ENCODE measurements around the gene RTN3. TPM values are rescaled to one million over a fixed set of nuclear protein-coding genes. Genes with fewer than 3 reads are reported as not detected.
"Not testable (repeated sequence)": the region's sequence is repeated elsewhere in the genome, so short reads cannot be mapped to it uniquely, and the experiment has no call there.

The RTN3 gene
- total RNA-seq, 1 experiment from 2014 or later = 107 TPM

DNA sequence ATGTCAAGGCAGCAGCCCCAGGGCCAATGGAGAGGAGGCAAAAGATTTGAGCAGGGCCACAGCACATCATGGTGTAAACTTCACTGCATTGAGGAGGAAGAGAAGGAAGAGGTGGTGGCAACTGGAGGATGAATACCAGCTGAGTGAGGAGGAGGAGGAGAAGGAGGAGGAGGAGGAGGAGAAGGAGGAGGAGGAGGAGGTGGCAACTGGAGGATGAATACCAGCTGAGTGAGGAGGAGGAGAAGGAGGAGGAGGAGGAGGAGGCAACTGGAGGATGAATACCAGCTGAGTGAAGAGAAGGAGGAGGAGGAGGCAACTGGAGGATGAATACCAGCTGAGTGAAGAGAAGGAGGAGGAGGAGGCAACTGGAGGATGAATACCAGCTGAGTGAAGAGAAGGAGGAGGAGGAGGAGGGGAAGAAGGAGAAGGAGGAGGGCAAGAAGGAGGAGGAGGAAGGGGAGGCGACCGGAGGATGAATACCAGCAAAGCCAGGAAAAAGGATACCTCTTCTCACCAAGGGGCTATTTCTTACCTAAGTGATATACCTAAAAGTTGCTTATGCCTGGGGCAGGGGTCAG, 90.5 kb downstream of the RTN3 start:
- not testable (repeated sequence) for H3K27me3 ChIP-seq, DNase-seq, H3K36me3 ChIP-seq

DNA sequence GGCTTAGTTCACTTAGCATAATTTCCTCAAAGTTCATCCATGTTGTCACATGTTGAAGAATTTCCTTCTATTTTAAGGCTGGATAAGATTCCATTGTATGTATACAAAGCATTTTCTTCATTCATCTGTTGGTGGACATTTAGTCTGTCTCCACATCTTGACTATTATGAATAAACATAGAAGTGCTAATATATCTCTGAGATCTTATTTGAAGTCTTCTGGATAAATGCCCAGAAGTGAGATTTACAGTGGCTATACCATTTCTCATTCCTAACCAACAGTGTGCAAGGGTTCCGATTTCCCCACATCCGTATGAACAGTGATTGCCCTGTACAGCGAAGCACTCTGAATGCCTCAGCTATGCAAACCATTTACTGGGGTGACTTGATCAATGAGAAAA, 93.9 kb downstream of the RTN3 start:
- no peak for DNase-seq
- H3K36me3 ChIP-seq = no peaks in the 10 kb centered on the region
- H3K27me3 ChIP-seq = no peaks in the 10 kb centered on the region
- H3K4me3 ChIP-seq = no peak overlapping the region
- H3K9me3 ChIP-seq = no peaks in the 10 kb centered on the region

More for the DNA sequence above, 90.5 kb downstream of the RTN3 start:
- not testable (repeated sequence) for H3K9me3 ChIP-seq, H3K4me3 ChIP-seq

DNA sequence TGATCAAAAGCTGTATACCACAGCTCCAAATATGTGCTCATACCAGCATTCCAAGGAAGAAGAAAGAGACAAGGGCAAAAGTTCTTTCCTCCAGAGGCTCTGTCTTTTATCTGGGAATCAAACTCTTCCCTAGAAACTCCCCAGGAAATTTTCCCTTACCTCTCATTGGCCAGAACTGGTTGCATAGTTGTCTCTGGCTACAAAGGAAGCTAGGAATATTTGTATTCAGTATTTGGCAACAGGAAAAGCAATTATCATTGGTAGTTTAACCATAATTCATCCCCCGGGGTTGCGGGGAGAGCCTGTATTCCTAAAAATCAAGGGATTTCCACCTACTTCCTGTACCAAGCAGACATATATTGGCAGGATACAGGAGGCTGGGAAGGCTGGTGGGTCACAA, 97.7 kb downstream of the RTN3 start:
- no peak for DNase-seq
- Histone ChIP-seq H3K27me3 (no peaks in the 10 kb centered on the region), H3K4me3 (no peak overlapping the region), H3K9me3 (no peaks in the 10 kb centered on the region), H3K36me3 (no peaks in the 10 kb centered on the region)

DNA sequence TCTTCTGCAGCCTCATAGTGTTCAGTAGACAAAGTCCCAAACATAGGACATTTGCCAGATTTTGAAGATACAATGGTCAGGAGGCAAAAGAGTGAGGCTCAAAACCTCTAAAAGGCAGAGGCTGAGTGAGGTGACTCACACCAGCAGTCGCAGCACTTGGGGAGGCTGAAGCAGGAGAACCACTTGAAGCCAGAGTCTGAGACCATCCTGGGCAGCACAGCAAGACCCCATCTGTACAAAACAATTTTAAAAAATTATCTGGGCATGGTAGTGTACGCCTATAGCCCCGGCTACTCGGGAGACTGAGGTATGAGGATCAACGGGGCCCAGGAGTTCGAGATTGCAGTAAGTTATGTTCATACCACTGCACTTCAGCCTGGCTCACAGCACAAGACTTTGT, 101.4 kb downstream of the RTN3 start:
- DNase-seq = no peak
- Histone ChIP-seq H3K4me3 (no peak overlapping the region), H3K9me3 (no peaks in the 10 kb centered on the region), H3K27me3 (no peaks in the 10 kb centered on the region), H3K36me3 (no peaks in the 10 kb centered on the region)

DNA sequence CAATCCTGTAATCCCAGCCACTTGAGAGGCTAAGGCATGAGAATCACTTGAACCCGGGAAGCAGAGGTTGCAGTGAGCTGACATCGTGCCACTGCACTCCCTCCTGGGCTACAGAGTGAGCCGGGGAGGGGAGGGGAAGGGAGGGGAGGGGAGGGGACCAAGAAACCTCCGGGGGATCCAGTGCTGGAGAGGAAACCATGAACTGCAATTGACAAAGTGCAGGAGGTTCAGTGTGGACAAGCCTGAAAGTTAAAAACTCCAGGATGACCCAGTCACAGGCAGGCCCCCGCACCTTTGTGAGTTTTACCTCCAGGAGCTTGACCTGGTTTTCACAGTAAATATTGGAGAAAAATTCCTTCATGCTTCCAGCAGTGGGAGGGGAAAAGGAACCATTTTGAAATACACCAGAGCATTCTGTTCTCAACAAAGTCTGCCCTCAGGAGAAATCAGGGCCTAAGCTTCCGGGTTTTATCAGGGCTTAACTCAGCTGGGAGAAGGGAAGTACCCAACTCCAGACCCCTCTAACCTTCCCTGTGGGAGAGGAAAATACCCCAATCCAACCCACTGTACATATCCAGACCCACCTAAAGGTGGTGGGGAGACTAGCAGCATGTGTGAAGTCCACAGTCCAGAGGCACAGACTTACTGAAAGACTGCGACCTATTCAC, 102.8 kb downstream of the RTN3 start:
- H3K36me3 ChIP-seq = no peaks in the 10 kb centered on the region
- no peak for DNase-seq
- no peaks in the 10 kb centered on the region for H3K27me3 ChIP-seq
- no peak overlapping the region for H3K4me3 ChIP-seq
- no peaks in the 10 kb centered on the region for H3K9me3 ChIP-seq

DNA sequence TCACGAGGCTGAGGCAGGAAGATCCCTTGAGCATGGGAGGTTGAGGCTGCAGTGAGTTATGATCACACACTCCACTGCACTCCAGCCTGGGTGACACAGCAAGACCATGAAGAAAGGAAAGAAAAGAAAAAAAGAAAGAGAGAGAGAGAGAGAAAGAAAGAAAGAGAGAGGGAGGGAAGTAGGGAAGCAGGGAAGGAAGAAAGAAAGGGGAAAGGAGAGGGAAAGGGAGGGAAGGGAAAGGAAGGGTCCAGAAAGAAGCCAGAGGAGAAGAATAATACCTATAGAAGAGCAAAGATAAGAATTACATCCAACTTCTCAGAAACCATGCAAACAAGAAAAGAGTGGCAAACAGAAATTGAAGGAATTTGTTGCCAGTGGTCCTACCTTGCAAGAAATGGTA, 104.5 kb downstream of the RTN3 start:
- Histone ChIP-seq H3K9me3 (no peaks in the 10 kb centered on the region), H3K36me3 (no peaks in the 10 kb centered on the region), H3K27me3 (no peaks in the 10 kb centered on the region), H3K4me3 (no peak overlapping the region)
- DNase-seq = no peak

DNA sequence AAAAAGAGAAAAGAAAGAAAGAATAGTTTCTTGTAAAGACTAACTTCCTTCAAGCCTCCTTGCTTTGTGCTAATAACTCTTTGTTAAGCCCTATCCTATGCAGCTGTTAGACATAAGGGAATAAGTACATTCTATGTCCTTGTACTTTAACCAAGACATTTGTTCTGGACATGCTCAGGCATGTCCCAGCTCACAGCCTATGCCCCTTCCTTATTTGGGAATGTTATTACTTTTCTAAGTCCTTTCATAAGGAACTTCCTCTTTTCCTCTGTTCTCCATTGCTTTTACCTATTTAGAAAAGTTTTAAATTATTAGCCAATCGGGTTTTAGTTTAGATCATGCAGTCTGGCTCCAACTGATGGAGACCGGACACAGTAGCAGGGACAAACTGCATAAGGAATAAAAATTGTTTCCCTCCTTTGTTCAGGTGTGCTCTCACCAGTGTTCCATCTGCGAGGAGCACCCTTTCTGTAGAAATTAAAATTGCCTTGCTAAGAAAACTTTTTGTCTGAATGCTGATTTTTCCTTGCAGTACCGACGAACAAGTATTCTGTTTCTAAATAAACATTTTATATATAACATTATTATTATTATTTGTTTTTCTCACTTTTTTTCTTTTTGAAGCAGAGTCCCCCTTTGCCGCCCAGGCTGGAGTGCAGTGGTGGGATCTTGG, 110.3 kb downstream of the RTN3 start:
- no peaks in the 10 kb centered on the region for H3K36me3 ChIP-seq
- peaks cover 5% of the 10 kb centered on the region; the same call in 1 of the 2 replicates for H3K9me3 ChIP-seq
- no peak overlapping the region for H3K4me3 ChIP-seq
- no peak for DNase-seq
- H3K27me3 ChIP-seq = no peaks in the 10 kb centered on the region

DNA sequence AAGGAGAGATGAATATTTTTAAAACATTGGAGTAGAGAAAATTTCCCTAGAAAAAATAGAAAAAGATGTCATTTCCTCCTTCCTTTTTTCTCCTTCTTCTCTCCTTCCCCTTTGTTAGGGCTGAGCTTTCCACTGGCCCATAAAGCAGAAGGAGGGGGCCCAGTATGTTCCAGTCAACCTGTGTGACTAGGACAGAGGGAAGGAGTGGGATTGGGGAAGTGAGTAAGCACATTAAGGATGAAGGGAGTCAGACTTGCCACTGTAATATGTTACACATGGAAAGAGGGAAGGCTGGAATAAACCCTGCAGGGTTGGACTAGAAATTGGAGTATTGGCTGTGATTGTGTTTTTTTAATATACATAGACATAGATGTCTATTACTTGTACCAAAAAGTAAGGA, 111.9 kb downstream of the RTN3 start:
- H3K27me3 ChIP-seq = no peaks in the 10 kb centered on the region
- DNase-seq = no peak
- no peaks in the 10 kb centered on the region for H3K36me3 ChIP-seq
- no peak overlapping the region for H3K4me3 ChIP-seq
- peaks cover 5% of the 10 kb centered on the region; the same call in 1 of the 2 replicates for H3K9me3 ChIP-seq

DNA sequence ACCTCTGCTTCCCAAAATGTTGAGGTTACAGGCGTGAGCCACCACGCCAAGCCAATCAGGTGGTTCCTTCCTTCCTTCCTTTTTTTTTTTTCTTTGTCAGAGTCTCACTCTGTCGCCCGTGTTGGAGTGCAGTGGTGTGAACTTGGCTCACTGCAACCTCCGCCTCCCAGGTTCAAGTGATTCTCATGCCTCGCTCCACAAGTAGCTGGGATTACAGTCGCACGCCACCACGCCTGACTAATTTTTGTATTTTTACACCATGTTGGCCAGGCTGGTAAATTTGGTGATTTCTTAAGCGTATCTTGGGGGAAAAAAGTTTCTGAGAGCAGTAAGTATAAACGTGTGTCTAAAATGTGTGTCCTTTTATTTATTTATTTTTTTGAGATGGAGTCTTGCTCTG, 113.8 kb downstream of the RTN3 start:
- Histone ChIP-seq H3K9me3 (peaks cover 5% of the 10 kb centered on the region; the same call in 1 of the 2 replicates), H3K36me3 (no peaks in the 10 kb centered on the region), H3K4me3 (no peak overlapping the region), H3K27me3 (no peaks in the 10 kb centered on the region)
- DNase-seq = no peak

DNA sequence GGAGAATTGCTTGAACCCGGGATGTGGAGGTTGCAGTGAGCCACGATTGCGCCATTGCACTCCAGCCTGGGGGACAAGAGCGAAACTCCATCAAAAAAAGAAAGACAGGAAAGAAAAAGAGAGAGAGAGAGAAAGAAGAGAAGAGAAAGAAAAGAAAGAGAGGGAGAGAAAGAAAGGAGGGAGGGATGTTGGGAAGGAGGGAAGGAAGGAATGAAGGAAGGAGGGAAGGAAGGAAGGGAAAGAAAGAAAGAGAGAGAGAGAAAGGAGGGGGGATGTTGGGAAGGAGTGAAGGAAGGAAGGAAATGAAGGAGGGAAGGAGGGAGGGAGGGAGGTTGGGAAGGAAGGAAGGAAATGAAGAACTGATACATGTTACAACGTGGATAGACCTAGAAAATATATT, 119.6 kb downstream of the RTN3 start:
- no peak for DNase-seq
- no peak overlapping the region for H3K4me3 ChIP-seq
- H3K36me3 ChIP-seq = no peaks in the 10 kb centered on the region
- no peaks in the 10 kb centered on the region for H3K9me3 ChIP-seq
- H3K27me3 ChIP-seq = no peaks in the 10 kb centered on the region

DNA sequence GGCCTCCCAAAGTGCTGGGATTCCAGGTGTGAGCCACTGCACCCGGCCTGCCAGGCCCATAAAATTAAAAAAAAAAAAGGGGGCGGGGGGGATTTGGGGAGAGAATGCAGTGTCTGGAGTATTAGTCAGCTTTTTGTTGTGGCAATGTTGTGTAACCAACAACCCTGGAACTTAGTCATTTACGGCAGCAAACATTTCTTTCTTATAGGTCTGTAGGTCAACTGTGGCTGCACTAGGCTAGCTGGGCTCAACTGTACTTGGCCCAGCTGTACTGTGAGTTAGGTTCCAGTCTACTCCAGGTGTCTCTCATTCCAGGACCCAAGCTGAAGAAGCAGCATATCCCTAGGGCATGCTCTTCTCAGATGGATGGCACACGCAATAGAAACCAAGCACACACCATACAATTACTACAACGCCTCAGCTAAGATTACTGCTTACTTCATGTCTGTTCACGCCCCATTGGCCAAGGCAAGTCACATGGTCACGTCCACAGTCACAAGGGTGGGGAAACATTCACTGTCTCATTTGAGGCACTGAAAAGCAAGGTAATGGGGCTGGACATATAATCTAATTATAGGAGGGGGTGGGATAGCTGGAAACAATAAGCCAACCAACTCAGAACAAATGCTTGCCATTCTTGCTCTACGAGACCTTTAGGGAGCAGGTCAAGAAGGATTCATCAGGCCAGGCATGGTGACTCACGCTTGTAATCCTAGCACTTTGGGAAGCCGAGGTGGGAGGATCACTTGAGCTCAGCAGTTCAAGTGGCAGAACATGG, 121.5 kb downstream of the RTN3 start:
- DNase-seq = peak; percentile 83
- H3K27me3 ChIP-seq = no peaks in the 10 kb centered on the region
- H3K9me3 ChIP-seq = no peaks in the 10 kb centered on the region
- H3K36me3 ChIP-seq = no peaks in the 10 kb centered on the region
- no peak overlapping the region for H3K4me3 ChIP-seq

DNA sequence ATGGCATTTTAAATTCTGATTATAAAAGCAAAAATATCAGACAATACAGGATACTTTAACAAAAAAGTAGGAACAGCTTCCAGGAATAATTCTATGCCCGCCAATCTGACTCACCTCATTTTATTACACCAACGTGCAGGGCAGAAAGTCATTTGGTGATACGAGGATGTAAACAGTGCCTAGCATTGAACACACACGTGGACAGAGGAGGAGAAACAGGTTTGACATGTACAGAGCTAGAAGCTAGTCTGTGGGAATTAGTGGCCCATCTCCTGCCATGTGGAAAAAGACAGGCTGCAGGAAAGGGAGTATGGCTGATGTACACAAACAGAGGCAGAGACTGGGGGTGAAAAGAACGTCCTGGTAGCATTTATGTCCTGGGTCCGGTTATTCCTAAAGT, 123.0 kb downstream of the RTN3 start:
- Histone ChIP-seq H3K27me3 (no peaks in the 10 kb centered on the region), H3K9me3 (no peaks in the 10 kb centered on the region), H3K4me3 (no peak overlapping the region), H3K36me3 (no peaks in the 10 kb centered on the region)
- DNase-seq = no peak

DNA sequence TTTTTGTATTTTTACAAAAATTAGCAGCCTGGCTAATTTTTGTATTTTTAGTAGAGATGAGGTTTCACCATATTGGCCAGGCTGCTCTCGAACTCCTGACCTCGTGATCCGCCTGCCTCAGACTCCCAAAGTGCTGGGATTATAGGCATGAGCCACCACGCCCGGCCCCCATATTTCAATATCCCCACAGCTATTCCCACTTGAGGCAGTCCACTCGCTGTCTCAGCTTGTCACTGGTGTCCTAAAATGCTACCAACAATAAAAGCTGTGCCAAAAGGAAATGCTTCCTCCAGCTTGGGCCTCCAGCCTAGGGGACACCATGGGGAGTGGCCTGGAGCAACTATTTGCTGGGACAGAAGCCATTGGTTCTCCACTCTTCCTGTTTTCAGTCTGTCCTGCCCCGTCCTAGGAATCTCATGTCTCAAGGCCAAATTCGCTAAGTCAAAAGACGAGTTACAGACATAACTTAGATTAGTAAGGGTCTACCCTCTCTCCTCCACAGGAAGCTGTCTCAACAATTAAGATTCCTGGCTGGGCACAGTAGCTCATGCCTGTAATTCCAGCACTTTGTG, 124.6 kb downstream of the RTN3 start:
- Histone ChIP-seq H3K4me3 (no peak overlapping the region), H3K27me3 (no peaks in the 10 kb centered on the region), H3K9me3 (no peaks in the 10 kb centered on the region), H3K36me3 (no peaks in the 10 kb centered on the region)
- no peak for DNase-seq

Other genes with a start within 250 kb of the RTN3 start
- gene PLAAT5, start 190.3 kb upstream of the RTN3 start, total RNA-seq (2014; rRNA removed; shearing (Covaris generic); ENCODE audit: low replicate concordance) = not detected in 2 replicates
- gene LGALS12, start 175.4 kb upstream of the RTN3 start, total RNA-seq (2014; rRNA removed; shearing (Covaris generic); ENCODE audit: low replicate concordance) = 1.5 and 2.0 TPM in 2 replicates
- 33.9 and 56.1 TPM in 2 replicates for gene PLAAT4, start 144.7 kb upstream of the RTN3 start, total RNA-seq (2014; rRNA removed; shearing (Covaris generic); ENCODE audit: low replicate concordance)
- gene PLAAT2, start 118.1 kb upstream of the RTN3 start, total RNA-seq (2014; rRNA removed; shearing (Covaris generic); ENCODE audit: low replicate concordance) = not detected in 2 replicates
- 13.6 and 28.8 TPM in 2 replicates for gene PLAAT3, start 67.1 kb upstream of the RTN3 start, total RNA-seq (2014; rRNA removed; shearing (Covaris generic); ENCODE audit: low replicate concordance)
- 92.4 and 93.6 TPM in 2 replicates for gene ATL3, start 10.1 kb upstream of the RTN3 start, total RNA-seq (2014; rRNA removed; shearing (Covaris generic); ENCODE audit: low replicate concordance)
- 5.1 and 8.6 TPM in 2 replicates for gene ZFTA, start 87.3 kb downstream of the RTN3 start, total RNA-seq (2014; rRNA removed; shearing (Covaris generic); ENCODE audit: low replicate concordance)
- gene SPINDOC, start 132.0 kb downstream of the RTN3 start, total RNA-seq (2014; rRNA removed; shearing (Covaris generic); ENCODE audit: low replicate concordance) = 15.1 and 26.2 TPM in 2 replicates
- gene MARK2, start 157.6 kb downstream of the RTN3 start, total RNA-seq (2014; rRNA removed; shearing (Covaris generic); ENCODE audit: low replicate concordance) = 10.1 and 17.4 TPM in 2 replicates
- 0.03 TPM in 1 of 2 replicates, not detected in the other for gene RCOR2, start 235.7 kb downstream of the RTN3 start, total RNA-seq (2014; rRNA removed; shearing (Covaris generic); ENCODE audit: low replicate concordance)

All from MG63 (cell line).